ENCODE results near the gene CACNB2.

CACNB2 gene

GRCh38 chr10:18221123-18221522, 80.9 kb downstream of the CACNB2 start:
- no peaks in the 10 kb centered on the region for H3K9me3 Mint-ChIP-seq
- H3K27ac Mint-ChIP-seq = no peak overlapping the region
- H3K27me3 Mint-ChIP-seq = no peaks in the 10 kb centered on the region
- DNase-seq = no peak
- no peak overlapping the region for H3K4me3 Mint-ChIP-seq
- H3K36me3 Mint-ChIP-seq (ENCODE audit: low read depth) = no peaks in the 10 kb centered on the region
- H3K4me1 Mint-ChIP-seq (ENCODE audit: low read depth) = no peaks in the 10 kb centered on the region

- H3K4me3 Mint-ChIP-seq = no peak overlapping the region
- no peak overlapping the region for H3K27ac Mint-ChIP-seq
- no peaks in the 10 kb centered on the region for H3K9me3 Mint-ChIP-seq
- no peaks in the 10 kb centered on the region for H3K4me1 Mint-ChIP-seq (ENCODE audit: low read depth)
- no peaks in the 10 kb centered on the region for H3K36me3 Mint-ChIP-seq (ENCODE audit: low read depth)
- no peak for DNase-seq
- no peaks in the 10 kb centered on the region for H3K27me3 Mint-ChIP-seq
Measured at GRCh38 chr10:18221882-18222281, 81.7 kb downstream of the CACNB2 start.

GRCh38 chr10:18222866-18223265, 82.6 kb downstream of the CACNB2 start:
- Mint-ChIP-seq H3K4me3 (no peak overlapping the region), H3K27ac (no peak overlapping the region), H3K9me3 (no peaks in the 10 kb centered on the region), H3K27me3 (no peaks in the 10 kb centered on the region), H3K4me1 (ENCODE audit: low read depth) (no peaks in the 10 kb centered on the region), H3K36me3 (ENCODE audit: low read depth) (no peaks in the 10 kb centered on the region)
- DNase-seq = no peak

GRCh38 chr10:18223898-18224297, 83.7 kb downstream of the CACNB2 start:
- Mint-ChIP-seq H3K27me3 (no peaks in the 10 kb centered on the region), H3K4me3 (no peak overlapping the region), H3K4me1 (ENCODE audit: low read depth) (no peaks in the 10 kb centered on the region), H3K36me3 (ENCODE audit: low read depth) (no peaks in the 10 kb centered on the region), H3K27ac (no peak overlapping the region), H3K9me3 (no peaks in the 10 kb centered on the region)
- no peak for DNase-seq

- Mint-ChIP-seq H3K36me3 (ENCODE audit: low read depth) (no peaks in the 10 kb centered on the region), H3K27ac (no peak overlapping the region), H3K4me1 (ENCODE audit: low read depth) (no peaks in the 10 kb centered on the region), H3K27me3 (no peaks in the 10 kb centered on the region), H3K9me3 (no peaks in the 10 kb centered on the region), H3K4me3 (no peak overlapping the region)
- DNase-seq = no peak
Measured at GRCh38 chr10:18224626-18225445, 84.6 kb downstream of the CACNB2 start.

GRCh38 chr10:18226336-18226735, 86.1 kb downstream of the CACNB2 start:
- Mint-ChIP-seq H3K36me3 (ENCODE audit: low read depth) (no peaks in the 10 kb centered on the region), H3K9me3 (no peaks in the 10 kb centered on the region), H3K27ac (no peak overlapping the region), H3K4me3 (no peak overlapping the region), H3K27me3 (no peaks in the 10 kb centered on the region), H3K4me1 (ENCODE audit: low read depth) (no peaks in the 10 kb centered on the region)
- no peak for DNase-seq

- Mint-ChIP-seq H3K27ac (no peak overlapping the region), H3K36me3 (ENCODE audit: low read depth) (no peaks in the 10 kb centered on the region), H3K27me3 (peaks cover 10% of the 10 kb centered on the region), H3K4me1 (ENCODE audit: low read depth) (no peaks in the 10 kb centered on the region), H3K9me3 (no peaks in the 10 kb centered on the region), H3K4me3 (no peak overlapping the region)
- no peak for DNase-seq
Measured at GRCh38 chr10:18229826-18230225, 89.6 kb downstream of the CACNB2 start.

GRCh38 chr10:18230794-18231193, 90.6 kb downstream of the CACNB2 start:
- no peak for DNase-seq

GRCh38 chr10:18231480-18231879, 91.3 kb downstream of the CACNB2 start:
- DNase-seq = no peak
- Mint-ChIP-seq H3K36me3 (ENCODE audit: low read depth) (no peaks in the 10 kb centered on the region), H3K4me3 (no peak overlapping the region)

More at GRCh38 chr10:18230794-18231193, 90.6 kb downstream of the CACNB2 start:
- Mint-ChIP-seq H3K9me3 (no peaks in the 10 kb centered on the region), H3K4me1 (ENCODE audit: low read depth) (no peaks in the 10 kb centered on the region), H3K27ac (no peak overlapping the region), H3K27me3 (peaks cover 10% of the 10 kb centered on the region), H3K36me3 (ENCODE audit: low read depth) (no peaks in the 10 kb centered on the region), H3K4me3 (no peak overlapping the region)

GRCh38 chr10:18233775-18234174, 93.6 kb downstream of the CACNB2 start:
- Mint-ChIP-seq H3K4me3 (no peak overlapping the region), H3K9me3 (no peaks in the 10 kb centered on the region), H3K4me1 (ENCODE audit: low read depth) (no peaks in the 10 kb centered on the region), H3K36me3 (ENCODE audit: low read depth) (no peaks in the 10 kb centered on the region), H3K27ac (no peak overlapping the region), H3K27me3 (peaks cover 10% of the 10 kb centered on the region)
- no peak for DNase-seq

More at GRCh38 chr10:18231480-18231879, 91.3 kb downstream of the CACNB2 start:
- H3K27me3 Mint-ChIP-seq = peaks cover 10% of the 10 kb centered on the region
- no peak overlapping the region for H3K27ac Mint-ChIP-seq
- no peaks in the 10 kb centered on the region for H3K4me1 Mint-ChIP-seq (ENCODE audit: low read depth)
- H3K9me3 Mint-ChIP-seq = no peaks in the 10 kb centered on the region

- Mint-ChIP-seq H3K27ac (no peak overlapping the region), H3K27me3 (peaks cover 10% of the 10 kb centered on the region), H3K4me3 (no peak overlapping the region), H3K4me1 (ENCODE audit: low read depth) (no peaks in the 10 kb centered on the region), H3K36me3 (ENCODE audit: low read depth) (no peaks in the 10 kb centered on the region), H3K9me3 (no peaks in the 10 kb centered on the region)
- DNase-seq = no peak
Measured at GRCh38 chr10:18235477-18235876, 95.3 kb downstream of the CACNB2 start.

- peaks cover 10% of the 10 kb centered on the region for H3K27me3 Mint-ChIP-seq
- no peaks in the 10 kb centered on the region for H3K36me3 Mint-ChIP-seq (ENCODE audit: low read depth)
- DNase-seq = no peak
- no peak overlapping the region for H3K4me3 Mint-ChIP-seq
- no peaks in the 10 kb centered on the region for H3K9me3 Mint-ChIP-seq
- no peaks in the 10 kb centered on the region for H3K4me1 Mint-ChIP-seq (ENCODE audit: low read depth)
- H3K27ac Mint-ChIP-seq = no peak overlapping the region
Measured at GRCh38 chr10:18236756-18237155, 96.5 kb downstream of the CACNB2 start.

GRCh38 chr10:18238870-18239485, 98.8 kb downstream of the CACNB2 start:
- no peaks in the 10 kb centered on the region for H3K4me1 Mint-ChIP-seq (ENCODE audit: low read depth)
- no peak for DNase-seq
- H3K9me3 Mint-ChIP-seq = no peaks in the 10 kb centered on the region
- no peaks in the 10 kb centered on the region for H3K36me3 Mint-ChIP-seq (ENCODE audit: low read depth)
- H3K27me3 Mint-ChIP-seq = peaks cover 6% of the 10 kb centered on the region
- H3K27ac Mint-ChIP-seq = no peak overlapping the region
- no peak overlapping the region for H3K4me3 Mint-ChIP-seq

GRCh38 chr10:18240185-18240882, 100.1 kb downstream of the CACNB2 start:
- no peak overlapping the region for H3K4me3 Mint-ChIP-seq
- H3K9me3 Mint-ChIP-seq = no peaks in the 10 kb centered on the region
- H3K4me1 Mint-ChIP-seq (ENCODE audit: low read depth) = no peaks in the 10 kb centered on the region
- no peak overlapping the region for H3K27ac Mint-ChIP-seq
- DNase-seq = no peak
- no peaks in the 10 kb centered on the region for H3K36me3 Mint-ChIP-seq (ENCODE audit: low read depth)
- no peaks in the 10 kb centered on the region for H3K27me3 Mint-ChIP-seq

- Mint-ChIP-seq H3K36me3 (ENCODE audit: low read depth) (no peaks in the 10 kb centered on the region), H3K4me1 (ENCODE audit: low read depth) (no peaks in the 10 kb centered on the region), H3K4me3 (no peak overlapping the region)
Measured at GRCh38 chr10:18246967-18247366, 106.7 kb downstream of the CACNB2 start.

More at GRCh38 chr10:18246967-18247366, 106.7 kb downstream of the CACNB2 start:
- Mint-ChIP-seq H3K27ac (no peak overlapping the region), H3K9me3 (no peaks in the 10 kb centered on the region), H3K27me3 (no peaks in the 10 kb centered on the region)
- DNase-seq = no peak

Measured in activated T-cell treated with anti-CD3 and anti-CD28 coated beads, Interleukin-2, amount 50 U/mL, for 24 hours (primary cell).